SU-DHL-6 (cell line): Measurements from ENCODE around the gene ATP8A2.

Source experiments
- EZH2phosphoT487 ChIP-seq: fragments of 200-600 bp; sonication (generic), shearing (Covaris generic); conservative IDR thresholded peaks from 2 replicates; pipeline ENCODE4 v1.6.1; 2018; ENCODE audit warnings: mild to moderate bottlenecking, antibody characterized with exemption, low read length, moderate library complexity, mixed read lengths
- TF ChIP-seq, protein P1 (sequence below): fragments of 200-600 bp; sonication (generic); IDR thresholded peaks from one replicate; pipeline ENCODE4 v1.5.1; 2017; ENCODE audit warnings: antibody characterized with exemption, mild to moderate bottlenecking, low read length, moderate library complexity; ENCODE audit not compliant: insufficient read depth, poor library complexity, severe bottlenecking

DNA sequence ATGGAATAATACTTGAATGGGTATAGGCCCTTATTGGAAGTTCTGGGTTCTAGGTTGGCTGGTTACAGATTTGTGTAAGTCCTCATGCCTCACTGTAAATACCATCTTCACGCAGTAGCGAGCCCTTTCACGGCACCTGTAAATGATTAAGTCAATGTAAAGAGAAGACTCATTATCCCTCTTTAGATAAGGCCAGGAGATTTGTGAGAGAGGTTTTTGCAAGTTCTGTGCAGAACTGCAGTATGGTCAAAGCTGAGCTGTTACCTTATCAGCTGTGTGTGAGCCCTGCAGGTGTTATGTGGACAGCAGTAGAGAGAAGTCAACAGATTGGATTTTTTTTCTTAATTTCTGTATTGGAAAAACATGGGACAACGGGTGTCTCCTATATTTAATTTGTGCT is 538.5 kb downstream of the ATP8A2 start:
- TF ChIP-seq, protein P1, sequence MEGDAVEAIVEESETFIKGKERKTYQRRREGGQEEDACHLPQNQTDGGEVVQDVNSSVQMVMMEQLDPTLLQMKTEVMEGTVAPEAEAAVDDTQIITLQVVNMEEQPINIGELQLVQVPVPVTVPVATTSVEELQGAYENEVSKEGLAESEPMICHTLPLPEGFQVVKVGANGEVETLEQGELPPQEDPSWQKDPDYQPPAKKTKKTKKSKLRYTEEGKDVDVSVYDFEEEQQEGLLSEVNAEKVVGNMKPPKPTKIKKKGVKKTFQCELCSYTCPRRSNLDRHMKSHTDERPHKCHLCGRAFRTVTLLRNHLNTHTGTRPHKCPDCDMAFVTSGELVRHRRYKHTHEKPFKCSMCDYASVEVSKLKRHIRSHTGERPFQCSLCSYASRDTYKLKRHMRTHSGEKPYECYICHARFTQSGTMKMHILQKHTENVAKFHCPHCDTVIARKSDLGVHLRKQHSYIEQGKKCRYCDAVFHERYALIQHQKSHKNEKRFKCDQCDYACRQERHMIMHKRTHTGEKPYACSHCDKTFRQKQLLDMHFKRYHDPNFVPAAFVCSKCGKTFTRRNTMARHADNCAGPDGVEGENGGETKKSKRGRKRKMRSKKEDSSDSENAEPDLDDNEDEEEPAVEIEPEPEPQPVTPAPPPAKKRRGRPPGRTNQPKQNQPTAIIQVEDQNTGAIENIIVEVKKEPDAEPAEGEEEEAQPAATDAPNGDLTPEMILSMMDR, result no peak
- no peak for TF ChIP-seq EZH2phosphoT487
